AG04450 (cell line): Measurements from ENCODE around the gene MAFB. TPM values are rescaled to one million over a fixed set of nuclear protein-coding genes. Genes with fewer than 3 reads are reported as not detected.

Experiments used
- CTCF ChIA-PET: fragments of 300-600, 350-600 bp; formaldehyde crosslinking; extraction: SDS; loops from one replicate; lab custom pipeline; 2022; ENCODE audit warnings: antibody characterized with exemption, inconsistent platforms; lab: Charles Lee
- POLR2A ChIA-PET: fragments of 350-600 bp; formaldehyde crosslinking; extraction: SDS; loops from one replicate; lab custom pipeline; 2021; ENCODE audit warnings: antibody characterized with exemption, inconsistent platforms; lab: Yijun Ruan, JAX
- DNase-seq: peaks from one replicate; pipeline ENCODE4 v3.0.0-alpha.2; 2011; ENCODE audit warnings: low read depth, low spot score
- H3K27ac ChIP-seq: one replicate; pipeline ENCODE4 v1.5.1; 2012; ENCODE audit warnings: low read depth, low read length, control low read depth
- H3K27me3 ChIP-seq: one replicate; pipeline ENCODE4 v1.6.0; 2012; ENCODE audit warnings: low read length; ENCODE audit not compliant: control insufficient read depth, insufficient read depth
- H3K4me3 ChIP-seq: 2 replicates; pipeline ENCODE4 v1.5.1; 2011; ENCODE audit warnings: mild to moderate bottlenecking, low read depth, low read length, control low read depth
- H3K9me3 ChIP-seq: 2 replicates; pipeline ENCODE4 v1.5.1; 2012; ENCODE audit warnings: low read length; ENCODE audit not compliant: control insufficient read depth, insufficient read depth
- polyA plus RNA-seq: library from polyadenylated mRNA; depleted of rRNA; stranded (reverse); fragments of >200 nt; gene quantifications from 2 replicates; pipeline ENCODE4 v1.2.3, GENCODE V29; 2011
- TF ChIP-seq, protein P1 (sequence below): IDR thresholded peaks from 2 replicates; pipeline ENCODE4 v1.5.1; 2011; ENCODE audit warnings: low read depth, low read length, control low read depth, inconsistent platforms

Gene MAFB
- polyA plus RNA-seq, 1 experiment, result 0.10 TPM

DNA sequence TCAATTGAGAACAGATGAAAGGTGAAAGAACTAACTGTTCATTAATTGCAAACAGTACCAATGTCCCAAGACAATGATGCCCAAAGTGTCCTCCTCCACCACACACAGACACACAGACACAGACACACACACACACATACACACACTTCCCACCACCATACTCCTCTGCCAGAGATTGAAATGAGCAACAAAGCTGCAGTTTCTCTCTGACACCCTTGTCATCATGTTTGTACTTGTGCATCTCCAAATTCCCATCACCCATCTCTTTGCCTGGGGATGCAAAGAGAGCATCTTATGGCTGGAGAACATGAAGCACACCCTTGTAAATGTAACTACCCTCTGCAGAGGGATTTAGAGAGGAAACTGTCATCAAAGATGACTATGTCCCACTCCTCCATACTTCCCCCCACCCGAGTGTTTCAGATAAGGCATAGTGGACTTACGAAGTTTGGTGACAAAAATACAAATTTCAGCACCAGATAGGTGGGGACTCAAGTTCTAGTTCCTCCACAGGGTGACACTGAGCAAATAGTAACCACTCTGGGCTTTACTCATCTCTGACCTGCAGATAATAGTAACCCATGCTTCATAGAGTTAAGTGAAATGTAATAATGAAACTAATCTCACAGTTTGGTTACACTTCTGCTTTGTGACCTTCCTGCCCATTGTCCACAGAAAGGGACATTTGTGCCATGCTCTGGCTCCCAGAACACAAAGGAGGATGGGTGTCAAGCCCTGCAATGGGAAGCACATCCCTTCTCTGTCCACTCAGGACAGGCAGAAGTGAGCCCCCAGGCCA is 8.7 kb downstream of the MAFB start:
- TF ChIP-seq, protein P1, sequence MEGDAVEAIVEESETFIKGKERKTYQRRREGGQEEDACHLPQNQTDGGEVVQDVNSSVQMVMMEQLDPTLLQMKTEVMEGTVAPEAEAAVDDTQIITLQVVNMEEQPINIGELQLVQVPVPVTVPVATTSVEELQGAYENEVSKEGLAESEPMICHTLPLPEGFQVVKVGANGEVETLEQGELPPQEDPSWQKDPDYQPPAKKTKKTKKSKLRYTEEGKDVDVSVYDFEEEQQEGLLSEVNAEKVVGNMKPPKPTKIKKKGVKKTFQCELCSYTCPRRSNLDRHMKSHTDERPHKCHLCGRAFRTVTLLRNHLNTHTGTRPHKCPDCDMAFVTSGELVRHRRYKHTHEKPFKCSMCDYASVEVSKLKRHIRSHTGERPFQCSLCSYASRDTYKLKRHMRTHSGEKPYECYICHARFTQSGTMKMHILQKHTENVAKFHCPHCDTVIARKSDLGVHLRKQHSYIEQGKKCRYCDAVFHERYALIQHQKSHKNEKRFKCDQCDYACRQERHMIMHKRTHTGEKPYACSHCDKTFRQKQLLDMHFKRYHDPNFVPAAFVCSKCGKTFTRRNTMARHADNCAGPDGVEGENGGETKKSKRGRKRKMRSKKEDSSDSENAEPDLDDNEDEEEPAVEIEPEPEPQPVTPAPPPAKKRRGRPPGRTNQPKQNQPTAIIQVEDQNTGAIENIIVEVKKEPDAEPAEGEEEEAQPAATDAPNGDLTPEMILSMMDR, result no peak
- no peak for DNase-seq
- Histone ChIP-seq H3K27ac (no peak overlapping the region), H3K27me3 (peaks cover 52% of the 10 kb centered on the region), H3K9me3 (peaks cover 4% of the 10 kb centered on the region; the same call in 1 of the 2 replicates), H3K4me3 (no peak overlapping the region)
- ChIA-PET POLR2A (no interaction called here), CTCF (no interaction called here)

DNA sequence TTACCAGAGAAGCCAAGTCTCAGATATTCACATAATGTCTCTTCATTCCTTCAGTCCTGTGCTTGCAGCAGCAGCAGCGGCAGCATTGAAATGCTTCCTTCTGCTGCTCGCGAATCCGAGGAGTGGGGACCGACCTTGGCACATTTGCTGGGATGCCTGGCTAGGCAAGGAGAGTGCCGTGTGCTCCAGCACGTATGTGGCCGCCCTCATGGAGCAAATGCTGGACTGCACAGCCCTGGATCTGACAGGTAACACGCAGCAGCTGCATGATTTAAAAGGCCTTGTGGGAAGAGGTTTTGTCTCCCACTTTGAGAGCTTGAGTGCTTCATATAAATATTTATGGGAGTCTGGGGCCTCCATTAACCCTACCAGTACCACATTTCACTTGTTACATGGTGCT is 9.9 kb downstream of the MAFB start:
- CTCF ChIA-PET, result no interaction called here

DNA sequence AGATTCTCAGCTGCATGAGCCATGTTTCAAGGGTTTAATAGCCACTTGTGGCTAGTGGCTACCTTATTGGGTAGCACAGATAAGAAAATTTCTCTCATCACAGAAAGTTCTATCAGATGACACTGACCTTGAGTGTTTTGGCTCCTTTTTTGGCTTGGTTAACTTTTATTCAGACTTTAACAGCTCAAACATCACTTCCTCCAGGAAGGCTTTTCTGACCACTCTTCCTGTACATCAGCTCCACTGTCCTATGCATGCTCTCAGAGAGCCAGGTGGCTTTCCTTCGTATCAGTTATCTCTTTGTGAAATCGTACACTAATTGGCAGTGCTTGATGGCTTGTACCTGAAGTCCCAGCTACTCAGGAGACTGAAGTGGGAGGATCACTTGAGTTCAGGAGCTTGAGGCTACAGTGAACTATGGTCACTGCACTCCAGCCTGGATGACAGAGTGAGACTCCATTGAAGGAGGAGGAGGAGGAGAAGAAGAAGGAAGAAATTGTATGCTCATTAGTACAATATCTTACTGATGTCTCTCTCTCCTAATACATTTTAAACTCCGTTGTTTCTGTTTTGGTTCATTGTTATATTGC is 10.7 kb downstream of the MAFB start:
- ChIA-PET CTCF (interaction anchor here (2.3 kb wide), 1 partner anchor 11 kb away, joined by 8 read pairs; the partner anchor contains the start of gene MAFB), POLR2A (no interaction called here)
- Histone ChIP-seq H3K4me3 (no peak overlapping the region), H3K27ac (no peak overlapping the region), H3K9me3 (peaks cover under 1% of the 10 kb centered on the region; the same call in 1 of the 2 replicates), H3K27me3 (peaks cover 34% of the 10 kb centered on the region)
- TF ChIP-seq, protein P1, result no peak
- no peak for DNase-seq

More for the DNA sequence above, 9.9 kb downstream of the MAFB start:
- Histone ChIP-seq H3K4me3 (no peak overlapping the region), H3K27ac (no peak overlapping the region), H3K27me3 (peaks cover 42% of the 10 kb centered on the region), H3K9me3 (peaks cover 4% of the 10 kb centered on the region; the same call in 1 of the 2 replicates)
- TF ChIP-seq, protein P1, result no peak
- DNase-seq, result no peak
- POLR2A ChIA-PET, result no interaction called here

DNA sequence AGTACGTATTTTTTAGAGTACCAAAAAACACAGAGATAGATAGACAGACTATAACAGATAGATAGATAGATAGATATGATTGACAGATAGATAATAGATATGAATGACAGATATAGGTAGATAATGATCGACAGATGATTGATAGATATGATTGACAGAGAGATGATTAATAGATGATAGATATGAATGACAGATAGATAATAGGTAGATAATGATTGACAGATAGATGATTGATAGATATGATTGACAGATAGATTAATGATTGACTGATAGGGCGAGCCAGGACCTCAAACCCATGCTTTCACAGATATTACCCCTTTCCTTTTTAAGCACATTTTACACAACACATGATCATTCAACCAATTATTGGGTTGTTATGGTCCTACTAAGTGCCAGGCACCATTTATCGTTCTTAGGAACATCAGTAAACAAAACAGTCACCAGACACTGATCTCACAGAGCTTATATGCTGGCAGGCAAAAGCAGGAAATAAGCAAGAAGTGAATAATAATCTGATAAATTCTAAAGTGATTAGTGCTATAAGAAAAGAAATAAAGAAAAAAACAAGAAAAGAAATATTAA is 11.6 kb downstream of the MAFB start:
- Histone ChIP-seq H3K4me3 (no peak overlapping the region), H3K27me3 (peaks cover 25% of the 10 kb centered on the region), H3K9me3 (no peaks in the 10 kb centered on the region), H3K27ac (no peak overlapping the region)
- ChIA-PET POLR2A (no interaction called here), CTCF (interaction anchor here (2.3 kb wide), 1 partner anchor 12 kb away, joined by 8 read pairs; the partner anchor contains the start of gene MAFB)
- TF ChIP-seq, protein P1, result no peak
- no peak for DNase-seq
